Karpas-422 (cell line): Measurements from ENCODE around the gene RYK. TPM values are rescaled to one million over a fixed set of nuclear protein-coding genes. Genes with fewer than 3 reads are reported as not detected.
"Not testable (repeated sequence)": the region's sequence is repeated elsewhere in the genome, so short reads cannot be mapped to it uniquely, and the experiment has no call there.

Source experiments
- DNase-seq: peaks from one replicate; pipeline ENCODE4 v3.0.0-alpha.2; 2015
- H2AFZ ChIP-seq: fragments of 200-600 bp; sonication (generic); 2 replicates; pipeline ENCODE4 v1.6.1; 2014; ENCODE audit warnings: antibody characterized with exemption, low read length, mixed read lengths
- H3K27ac ChIP-seq: fragments of 200-600 bp; sonication (generic); 2 replicates; pipeline ENCODE4 v1.5.1; 2014; ENCODE audit warnings: mild to moderate bottlenecking, low read length, moderate library complexity
- H3K27me3 ChIP-seq: fragments of 200-600 bp; sonication (generic); 2 replicates; pipeline ENCODE4 v1.6.1; 2014; ENCODE audit warnings: low read length, mixed read lengths
- H3K36me3 ChIP-seq: fragments of 200-600 bp; sonication (generic); 2 replicates; pipeline ENCODE4 v1.6.1; 2014; ENCODE audit warnings: low read length, mixed read lengths; ENCODE audit not compliant: insufficient read depth
- H3K4me1 ChIP-seq: fragments of 200-600 bp; sonication (generic); 2 replicates; pipeline ENCODE4 v1.6.1; 2014; ENCODE audit warnings: mild to moderate bottlenecking, low read length, mixed read lengths
- H3K4me2 ChIP-seq: fragments of 200-600 bp; sonication (generic); 2 replicates; pipeline ENCODE4 v1.6.1; 2014; ENCODE audit warnings: low read length, low read depth, mild to moderate bottlenecking; ENCODE audit not compliant: poor library complexity, severe bottlenecking
- H3K4me3 ChIP-seq: fragments of 200-600 bp; sonication (generic); 2 replicates; pipeline ENCODE4 v1.5.1; 2014; ENCODE audit warnings: mild to moderate bottlenecking, antibody characterized with exemption, low read length, mixed read lengths
- H3K79me2 ChIP-seq: fragments of 200-600 bp; sonication (generic); 2 replicates; pipeline ENCODE4 v1.6.1; 2014; ENCODE audit warnings: mild to moderate bottlenecking, low read length, mixed read lengths
- H3K9ac ChIP-seq: fragments of 200-600 bp; sonication (generic); 2 replicates; pipeline ENCODE4 v1.6.0; 2014; ENCODE audit warnings: low read length
- H3K9me2 ChIP-seq: fragments of 200-600 bp; sonication (generic), shearing (Covaris generic); replicated peaks from 2 replicates; pipeline ENCODE4 v1.6.0; 2014; ENCODE audit warnings: mild to moderate bottlenecking, low read length, moderate library complexity; ENCODE audit not compliant: insufficient read depth
- H3K9me3 ChIP-seq: fragments of 300-700, 200-600 bp; sonication (generic); 2 replicates; pipeline ENCODE4 v1.6.1; 2014; ENCODE audit warnings: low read length, mixed read lengths
- H4K20me1 ChIP-seq: fragments of 200-600 bp; sonication (generic); 2 replicates; pipeline ENCODE4 v1.6.1; 2014; ENCODE audit warnings: mild to moderate bottlenecking, antibody characterized with exemption, low read length, low read depth; ENCODE audit not compliant: insufficient read depth
- total RNA-seq: library from RNA; depleted of rRNA; stranded (reverse); fragments of >200 nt; shearing (Covaris generic); gene quantifications from 2 replicates; pipeline ENCODE4 v1.2.3, GENCODE V29; 2014; ENCODE audit warnings: low replicate concordance

The RYK gene
- total RNA-seq, 1 experiment from 2014 or later: 14.8 TPM

DNA sequence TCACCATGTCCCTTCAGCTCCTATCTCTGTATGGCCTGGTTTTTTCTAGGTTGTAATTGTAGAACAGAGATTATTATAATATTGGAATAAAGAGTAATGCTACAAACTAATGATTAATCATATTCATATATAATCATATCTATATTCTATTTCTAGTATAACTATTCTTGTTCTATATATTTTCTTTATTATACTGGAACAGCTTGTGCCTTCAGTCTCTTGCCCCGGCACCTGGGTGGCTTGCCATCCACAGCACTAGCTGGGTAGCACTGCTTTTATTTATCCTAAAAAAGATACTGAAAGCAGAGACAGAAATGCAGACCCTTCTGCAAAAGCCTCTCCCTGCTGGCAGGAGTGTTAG is 25.9 kb downstream of the RYK start:
- H3K4me3 ChIP-seq, DNase-seq, H2AFZ ChIP-seq, H3K27ac ChIP-seq, H3K9me2 ChIP-seq, H3K9me3 ChIP-seq, H3K9ac ChIP-seq, H3K36me3 ChIP-seq, H3K4me1 ChIP-seq, H3K79me2 ChIP-seq, H3K27me3 ChIP-seq, H3K4me2 ChIP-seq: not testable (repeated sequence)
- H4K20me1 ChIP-seq: peaks cover 31% of the 10 kb centered on the region

DNA sequence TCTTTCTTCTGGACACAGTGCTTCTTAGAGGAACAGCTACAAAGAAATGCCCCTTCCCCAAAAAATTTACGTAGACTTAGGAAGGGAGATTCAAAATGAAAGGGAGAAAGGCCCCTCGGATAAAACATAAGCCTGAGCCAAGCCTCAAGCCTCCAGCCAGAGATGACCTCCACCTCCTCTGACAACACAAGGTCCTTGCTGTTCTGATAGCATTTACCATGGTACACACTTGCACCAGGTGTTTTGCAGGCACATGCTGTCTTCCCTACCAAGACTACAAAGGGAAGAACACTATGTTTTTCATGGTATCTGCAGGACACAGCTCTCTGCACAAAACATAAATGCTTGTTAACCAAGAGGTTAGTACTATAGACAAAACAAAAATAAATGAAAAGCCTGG is 27.8 kb downstream of the RYK start:
- Histone ChIP-seq H3K36me3 (no peaks in the 10 kb centered on the region), H3K79me2 (no peaks in the 10 kb centered on the region), H4K20me1 (peaks cover 36% of the 10 kb centered on the region)

DNA sequence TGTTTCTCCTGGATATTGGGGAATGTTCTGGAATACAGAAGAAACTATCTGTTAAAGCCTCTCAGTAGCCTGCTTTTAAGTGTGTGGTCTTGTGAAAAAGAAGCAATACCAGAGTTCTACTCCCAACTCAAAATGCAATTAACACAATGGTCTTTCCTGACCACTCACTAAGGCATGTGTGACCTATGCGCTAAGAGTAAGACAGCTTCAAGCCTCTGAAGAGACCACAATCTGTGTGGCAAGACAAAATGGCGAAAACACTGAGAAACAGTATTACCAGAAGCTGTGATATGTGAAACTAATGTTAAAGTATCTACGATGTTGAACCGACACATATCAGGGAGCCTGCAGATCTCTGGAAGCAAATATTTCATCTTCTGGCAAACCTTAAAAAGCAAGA is 33.8 kb downstream of the RYK start:
- Histone ChIP-seq H3K27ac (no peak overlapping the region), H4K20me1 (peaks cover 29% of the 10 kb centered on the region; the same call in 1 of the 2 replicates), H2AFZ (no peak overlapping the region), H3K36me3 (no peaks in the 10 kb centered on the region), H3K9me2 (no peaks in the 10 kb centered on the region), H3K27me3 (no peaks in the 10 kb centered on the region), H3K4me2 (no peak overlapping the region), H3K4me3 (no peak overlapping the region), H3K79me2 (no peaks in the 10 kb centered on the region), H3K4me1 (no peaks in the 10 kb centered on the region), H3K9me3 (no peaks in the 10 kb centered on the region), H3K9ac (no peak overlapping the region)
- no peak for DNase-seq

More for the DNA sequence above, 27.8 kb downstream of the RYK start:
- no peaks in the 10 kb centered on the region for H3K9me3 ChIP-seq
- no peak overlapping the region for H3K4me3 ChIP-seq
- no peak overlapping the region for H3K27ac ChIP-seq
- DNase-seq: no peak
- no peak overlapping the region for H3K4me2 ChIP-seq
- H3K4me1 ChIP-seq: peaks cover 3% of the 10 kb centered on the region
- H3K9me2 ChIP-seq: no peaks in the 10 kb centered on the region
- no peaks in the 10 kb centered on the region for H3K27me3 ChIP-seq
- H2AFZ ChIP-seq: no peak overlapping the region
- no peak overlapping the region for H3K9ac ChIP-seq

- no peaks in the 10 kb centered on the region for H3K27me3 ChIP-seq
- no peaks in the 10 kb centered on the region; the same call in 1 of the 2 replicates for H3K4me1 ChIP-seq
- no peaks in the 10 kb centered on the region for H3K9me3 ChIP-seq
- no peak overlapping the region for H2AFZ ChIP-seq
- no peaks in the 10 kb centered on the region for H3K79me2 ChIP-seq
- no peak overlapping the region for H3K9ac ChIP-seq
- no peak overlapping the region for H3K4me3 ChIP-seq
- peaks cover 29% of the 10 kb centered on the region; the same call in 1 of the 2 replicates for H4K20me1 ChIP-seq
- H3K36me3 ChIP-seq: no peaks in the 10 kb centered on the region
- H3K9me2 ChIP-seq: no peaks in the 10 kb centered on the region
- no peak overlapping the region for H3K4me2 ChIP-seq
- no peak overlapping the region for H3K27ac ChIP-seq
- no peak for DNase-seq
Measured at GRCh38 chr3:134216191-134216764, 34.4 kb downstream of the RYK start.

DNA sequence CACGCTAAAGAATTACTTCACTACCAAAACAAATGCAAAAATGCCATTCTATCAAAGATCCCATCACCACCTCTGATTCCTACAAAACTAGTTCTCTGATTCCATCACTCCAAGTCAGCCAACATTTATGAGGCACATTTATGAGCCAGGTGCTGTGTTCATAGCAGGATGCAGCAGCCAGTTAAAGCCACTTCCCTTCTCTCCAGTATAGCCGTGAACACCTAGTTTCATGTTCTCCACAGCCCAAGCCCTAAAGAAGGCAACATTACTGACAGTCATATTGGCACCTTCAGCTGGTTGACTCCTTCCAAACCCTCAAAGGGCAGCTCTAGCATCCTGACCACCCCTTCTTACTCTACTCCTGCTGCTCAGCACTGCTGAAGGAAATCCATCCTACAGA is 36.4 kb downstream of the RYK start:
- H3K9me3 ChIP-seq: no peaks in the 10 kb centered on the region
- no peaks in the 10 kb centered on the region for H3K9me2 ChIP-seq
- no peak overlapping the region for H3K4me2 ChIP-seq
- H4K20me1 ChIP-seq: peaks cover 23% of the 10 kb centered on the region; the same call in 1 of the 2 replicates
- no peaks in the 10 kb centered on the region; the same call in 1 of the 2 replicates for H3K4me1 ChIP-seq
- no peak overlapping the region for H3K27ac ChIP-seq
- no peaks in the 10 kb centered on the region for H3K27me3 ChIP-seq
- no peak overlapping the region for H3K4me3 ChIP-seq
- DNase-seq: no peak
- no peak overlapping the region for H2AFZ ChIP-seq
- H3K36me3 ChIP-seq: no peaks in the 10 kb centered on the region
- no peaks in the 10 kb centered on the region for H3K79me2 ChIP-seq
- H3K9ac ChIP-seq: no peak overlapping the region

DNA sequence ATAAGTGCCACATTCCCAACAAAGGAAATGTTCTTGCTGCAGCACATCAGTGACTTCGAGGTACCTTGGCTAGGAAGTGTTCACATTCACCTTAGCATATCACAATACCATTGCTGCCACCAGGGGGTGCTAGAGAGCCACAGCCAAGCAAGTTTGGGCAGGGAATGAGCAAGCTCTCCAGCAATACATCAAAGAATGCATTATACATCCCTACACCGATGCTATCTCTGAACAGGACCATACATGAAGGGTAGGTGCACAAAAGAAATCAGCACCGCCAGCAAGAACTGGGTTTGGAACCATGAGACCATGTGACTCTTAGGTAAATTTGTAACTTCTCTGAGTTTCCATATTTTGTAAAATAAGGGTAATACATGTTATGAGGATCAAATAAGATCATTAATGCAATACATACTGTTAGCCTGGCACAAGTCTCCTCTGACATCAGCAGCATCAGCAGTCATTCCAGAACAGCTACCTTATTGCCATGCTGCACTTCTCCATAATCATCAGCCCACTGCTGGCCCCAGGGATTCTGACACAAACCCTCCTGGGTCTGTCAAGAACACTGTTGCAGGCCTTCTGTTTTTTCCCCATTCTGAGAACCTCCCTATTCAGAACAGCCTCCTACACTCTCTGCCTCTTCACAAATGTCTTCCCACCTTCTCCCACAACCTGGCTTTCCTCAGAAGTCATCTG is 37.5 kb downstream of the RYK start:
- Histone ChIP-seq H3K27ac (no peak overlapping the region), H3K9ac (no peak overlapping the region), H3K4me2 (no peak overlapping the region), H3K27me3 (no peaks in the 10 kb centered on the region), H3K36me3 (no peaks in the 10 kb centered on the region), H3K79me2 (no peaks in the 10 kb centered on the region), H4K20me1 (0 out of 2 replicates have a peak, but pooled peaks cover 16% of the 10 kb centered on the region), H3K4me3 (no peak overlapping the region), H3K4me1 (no peaks in the 10 kb centered on the region; the same call in 1 of the 2 replicates), H3K9me2 (no peaks in the 10 kb centered on the region), H3K9me3 (no peaks in the 10 kb centered on the region), H2AFZ (no peak overlapping the region)
- DNase-seq: peak; percentile 90

GRCh38 chr3:134211797-134212196 is 38.9 kb downstream of the RYK start:
- H2AFZ ChIP-seq: no peak overlapping the region

DNA sequence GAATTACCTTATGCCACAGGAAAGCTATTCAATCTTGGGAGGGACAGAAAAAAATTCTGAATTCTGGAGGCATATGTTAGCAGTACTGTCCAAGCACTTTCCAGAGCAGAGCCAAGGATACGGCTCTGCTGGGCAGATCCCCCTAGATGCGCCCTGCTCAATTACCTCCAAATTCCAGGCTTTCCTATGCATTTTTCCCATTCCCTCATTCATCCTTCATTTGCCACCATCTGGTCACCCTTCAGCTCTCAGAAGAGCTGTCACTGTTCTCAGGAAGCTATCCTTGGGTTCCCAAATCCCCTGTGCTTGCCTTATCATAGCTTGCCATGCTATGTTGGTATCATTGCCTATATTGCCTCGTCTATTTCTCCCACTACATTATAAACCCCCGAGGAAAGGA is 45.2 kb downstream of the RYK start:
- H3K27ac ChIP-seq: no peak overlapping the region
- no peaks in the 10 kb centered on the region for H3K36me3 ChIP-seq
- no peaks in the 10 kb centered on the region for H4K20me1 ChIP-seq
- H3K4me1 ChIP-seq: no peaks in the 10 kb centered on the region
- H3K9me2 ChIP-seq: no peaks in the 10 kb centered on the region
- no peak overlapping the region for H3K4me2 ChIP-seq
- no peaks in the 10 kb centered on the region for H3K79me2 ChIP-seq
- H3K27me3 ChIP-seq: no peaks in the 10 kb centered on the region
- no peak overlapping the region for H3K4me3 ChIP-seq
- H3K9ac ChIP-seq: no peak overlapping the region
- no peaks in the 10 kb centered on the region for H3K9me3 ChIP-seq
- no peak for DNase-seq
- H2AFZ ChIP-seq: no peak overlapping the region

More at GRCh38 chr3:134211797-134212196, 38.9 kb downstream of the RYK start:
- Histone ChIP-seq H3K9me3 (no peaks in the 10 kb centered on the region), H3K4me3 (no peak overlapping the region), H3K4me2 (no peak overlapping the region), H3K79me2 (no peaks in the 10 kb centered on the region), H3K27me3 (no peaks in the 10 kb centered on the region), H3K4me1 (no peaks in the 10 kb centered on the region; the same call in 1 of the 2 replicates), H3K27ac (no peak overlapping the region), H3K9me2 (no peaks in the 10 kb centered on the region), H4K20me1 (0 out of 2 replicates have a peak, but pooled peaks cover 16% of the 10 kb centered on the region), H3K9ac (no peak overlapping the region), H3K36me3 (no peaks in the 10 kb centered on the region)
- peak; percentile 83 for DNase-seq
